ENCODE measurements around the gene KRTAP10-4. TPM values are rescaled to one million over a fixed set of nuclear protein-coding genes. Genes with fewer than 3 reads are reported as not detected.
"Not testable (repeated sequence)": the region's sequence is repeated elsewhere in the genome, so short reads cannot be mapped to it uniquely, and the experiment has no call there.

KRTAP10-4 gene
- total RNA-seq, 2 donors from 2014 or later, result not detected

DNA sequence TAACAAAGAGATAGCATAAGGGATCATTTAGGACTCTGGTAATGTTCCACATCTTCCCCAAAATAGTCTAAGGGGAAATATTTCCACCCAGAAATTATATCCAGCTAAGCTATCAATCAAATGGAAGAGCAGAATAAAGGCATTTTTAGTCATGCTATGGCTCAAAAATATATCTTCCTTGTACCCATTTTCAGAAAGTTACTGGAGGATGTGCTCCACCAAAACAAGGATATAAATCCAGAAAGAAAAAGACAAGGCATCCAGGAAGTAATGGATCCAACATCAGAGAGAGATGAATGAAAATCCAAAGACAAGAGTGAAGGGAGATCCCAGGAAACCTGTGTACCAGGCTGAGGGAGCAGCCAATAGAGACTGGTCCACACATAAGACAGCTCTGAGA is 35.7 kb downstream of the KRTAP10-4 start:
- DNase-seq (ENCODE audit: low spot score), result no peak
- intact Hi-C loops (cut with DNase I), result no loop called here
- no peak for TF ChIP-seq POLR2AphosphoS5 (IDR thresholded peaks at IDR 0.05)
- TF ChIP-seq, protein P1, sequence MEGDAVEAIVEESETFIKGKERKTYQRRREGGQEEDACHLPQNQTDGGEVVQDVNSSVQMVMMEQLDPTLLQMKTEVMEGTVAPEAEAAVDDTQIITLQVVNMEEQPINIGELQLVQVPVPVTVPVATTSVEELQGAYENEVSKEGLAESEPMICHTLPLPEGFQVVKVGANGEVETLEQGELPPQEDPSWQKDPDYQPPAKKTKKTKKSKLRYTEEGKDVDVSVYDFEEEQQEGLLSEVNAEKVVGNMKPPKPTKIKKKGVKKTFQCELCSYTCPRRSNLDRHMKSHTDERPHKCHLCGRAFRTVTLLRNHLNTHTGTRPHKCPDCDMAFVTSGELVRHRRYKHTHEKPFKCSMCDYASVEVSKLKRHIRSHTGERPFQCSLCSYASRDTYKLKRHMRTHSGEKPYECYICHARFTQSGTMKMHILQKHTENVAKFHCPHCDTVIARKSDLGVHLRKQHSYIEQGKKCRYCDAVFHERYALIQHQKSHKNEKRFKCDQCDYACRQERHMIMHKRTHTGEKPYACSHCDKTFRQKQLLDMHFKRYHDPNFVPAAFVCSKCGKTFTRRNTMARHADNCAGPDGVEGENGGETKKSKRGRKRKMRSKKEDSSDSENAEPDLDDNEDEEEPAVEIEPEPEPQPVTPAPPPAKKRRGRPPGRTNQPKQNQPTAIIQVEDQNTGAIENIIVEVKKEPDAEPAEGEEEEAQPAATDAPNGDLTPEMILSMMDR (IDR thresholded peaks at IDR 0.05), result no peak
- no peak for TF ChIP-seq POLR2A (IDR thresholded peaks at IDR 0.05)
- Histone ChIP-seq H3K36me3 (no peaks in the 10 kb centered on the region), H3K27me3 (replicated peaks; ENCODE audit: insufficient read depth) (peaks cover 2% of the 10 kb centered on the region), H3K4me1 (replicated peaks) (no peaks in the 10 kb centered on the region), H3K9me3 (no peaks in the 10 kb centered on the region), H3K4me3 (no peak overlapping the region), H3K27ac (no peak overlapping the region)

DNA sequence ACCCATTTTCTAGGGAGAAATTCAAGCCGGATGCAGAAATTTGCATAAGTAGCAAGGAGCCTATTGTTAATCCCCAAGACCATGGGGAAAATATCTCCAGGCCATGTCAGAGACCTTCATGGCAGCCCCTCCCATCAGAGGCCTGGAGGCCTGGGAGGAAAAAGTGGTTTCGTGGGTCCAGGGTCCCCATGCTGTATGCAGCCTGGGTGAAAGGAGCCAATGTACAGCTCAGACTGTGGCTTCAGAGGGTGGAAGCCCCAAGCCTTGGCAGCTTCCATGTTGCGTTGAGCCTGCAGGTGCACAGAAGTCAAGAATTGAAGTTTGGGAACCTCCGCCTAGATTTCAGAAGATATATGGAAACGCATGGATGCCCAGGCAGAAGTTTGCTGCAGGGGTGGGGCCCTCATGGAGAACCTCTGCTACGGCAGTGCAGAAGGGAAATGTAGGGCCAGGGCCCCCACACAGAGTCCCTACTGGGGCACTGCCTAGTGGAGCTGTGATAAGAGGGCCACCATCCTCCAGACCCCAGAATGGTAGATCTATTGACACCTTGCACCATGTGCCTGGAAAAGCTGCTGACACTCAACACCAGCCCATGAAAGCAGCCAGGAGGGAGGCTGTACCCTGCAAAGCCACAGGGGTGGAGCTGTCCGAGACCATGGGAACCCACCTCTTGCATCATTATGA is 36.8 kb downstream of the KRTAP10-4 start:
- H3K4me3 ChIP-seq; intact Hi-C loops (cut with DNase I); DNase-seq (ENCODE audit: low spot score); H3K9me3 ChIP-seq; H3K27me3 ChIP-seq (replicated peaks; ENCODE audit: insufficient read depth); H3K27ac ChIP-seq; H3K4me1 ChIP-seq (replicated peaks); H3K36me3 ChIP-seq: not testable (repeated sequence)
- WGBS, result 99% methylated on average over 7 of the region's 7 CpGs

DNA sequence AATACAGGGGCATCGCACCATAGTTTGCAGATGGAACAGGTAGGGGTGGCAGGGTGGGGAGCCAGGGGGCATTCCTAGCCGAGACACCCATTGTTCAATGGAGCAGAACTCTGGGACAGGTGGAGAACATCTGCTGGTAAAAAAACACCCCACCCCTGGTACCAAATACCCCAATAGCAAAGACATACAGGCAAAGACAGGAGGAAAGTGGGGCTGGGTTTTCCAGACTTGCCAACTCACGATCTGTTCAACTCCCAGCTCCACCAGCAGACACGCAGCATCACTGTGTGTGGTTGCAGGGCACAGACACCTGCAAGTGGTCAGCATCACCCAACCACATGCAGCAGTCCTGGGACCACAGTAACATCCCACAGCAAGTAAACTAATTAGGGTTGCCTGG is 38.0 kb downstream of the KRTAP10-4 start:
- no peaks in the 10 kb centered on the region for H3K4me1 ChIP-seq (replicated peaks)
- no peaks in the 10 kb centered on the region for H3K36me3 ChIP-seq
- no peaks in the 10 kb centered on the region for H3K27me3 ChIP-seq (replicated peaks; ENCODE audit: insufficient read depth)
- no peak overlapping the region for H3K27ac ChIP-seq
- H3K4me3 ChIP-seq, result no peak overlapping the region
- intact Hi-C loops (cut with DNase I), result no loop called here
- no peak for DNase-seq (ENCODE audit: low spot score)
- WGBS, result 83% methylated on average over 4 of the region's 4 CpGs
- H3K9me3 ChIP-seq, result no peaks in the 10 kb centered on the region
- TF ChIP-seq POLR2AphosphoS5 (IDR thresholded peaks at IDR 0.05), result no peak
- no peak for TF ChIP-seq POLR2A (IDR thresholded peaks at IDR 0.05)
- TF ChIP-seq, protein P1 (IDR thresholded peaks at IDR 0.05), result no peak

DNA sequence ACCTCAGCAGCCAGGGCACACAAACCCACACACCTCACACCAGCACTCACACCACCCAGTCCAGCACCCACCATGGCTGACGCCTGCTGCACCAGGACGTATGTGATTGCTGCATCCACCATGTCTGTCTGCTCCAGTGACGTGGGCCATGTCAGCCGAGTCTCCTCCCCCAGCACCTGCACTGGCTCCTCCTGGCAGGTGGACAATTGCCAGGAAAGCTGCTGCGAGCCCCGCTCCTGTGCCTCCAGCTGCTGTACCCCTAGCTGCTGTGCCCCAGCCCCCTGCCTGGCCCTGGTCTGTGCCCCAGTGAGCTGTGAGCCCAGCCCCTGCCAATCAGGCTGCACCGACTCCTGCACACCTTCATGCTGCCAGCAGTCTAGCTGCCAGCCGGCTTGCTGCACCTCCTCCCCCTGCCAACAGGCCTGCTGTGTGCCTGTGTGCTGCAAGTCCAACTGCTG is 38.5 kb downstream of the KRTAP10-4 start, which contains the start of gene KRTAP10-8:
TSS of gene KRTAP10-8 (plus strand) at position 51 of the 458 bp plus-strand sequence. CDS start at position 73, 22 bp downstream.
- TF ChIP-seq POLR2A (IDR thresholded peaks at IDR 0.05) (no peak), POLR2AphosphoS5 (IDR thresholded peaks at IDR 0.05) (no peak)
- TF ChIP-seq, protein P1 (IDR thresholded peaks at IDR 0.05), result no peak
- WGBS, result 62% methylated on average over 8 of the region's 8 CpGs
- Histone ChIP-seq H3K4me1 (replicated peaks) (no peaks in the 10 kb centered on the region), H3K27me3 (replicated peaks; ENCODE audit: insufficient read depth) (no peaks in the 10 kb centered on the region), H3K36me3 (no peaks in the 10 kb centered on the region), H3K9me3 (no peaks in the 10 kb centered on the region), H3K4me3 (no peak within 1 kb of the TSS), H3K27ac (no peak within 1 kb of the TSS)
- no peak for DNase-seq (ENCODE audit: low spot score)
- intact Hi-C loops (cut with DNase I), result no loop called here

GRCh38 chr21:44612669-44613229 is 39.2 kb downstream of the KRTAP10-4 start:
- Histone ChIP-seq H3K27ac (no peak overlapping the region), H3K9me3 (no peaks in the 10 kb centered on the region), H3K27me3 (replicated peaks; ENCODE audit: insufficient read depth) (no peaks in the 10 kb centered on the region), H3K4me1 (replicated peaks) (no peaks in the 10 kb centered on the region), H3K36me3 (no peaks in the 10 kb centered on the region), H3K4me3 (no peak overlapping the region)
- WGBS, result 80% methylated on average over 13 of the region's 13 CpGs
- TF ChIP-seq, protein P1 (IDR thresholded peaks at IDR 0.05), result no peak
- TF ChIP-seq POLR2AphosphoS5 (IDR thresholded peaks at IDR 0.05) (no peak), POLR2A (IDR thresholded peaks at IDR 0.05) (no peak)
- no peak for DNase-seq (ENCODE audit: low spot score)
- intact Hi-C loops (cut with DNase I), result no loop called here

All from prostate gland (tissue), 2 donors.